ENCODE measurements around the gene PRPF4. TPM values are rescaled to one million over a fixed set of nuclear protein-coding genes. Genes with fewer than 3 reads are reported as not detected.

The PRPF4 gene
- total and polyA plus RNA-seq, 2 donors (not counting 3 experiments of a cell fraction or from before 2014, with no cell fraction given): 12.9 to 25.8 TPM

DNA sequence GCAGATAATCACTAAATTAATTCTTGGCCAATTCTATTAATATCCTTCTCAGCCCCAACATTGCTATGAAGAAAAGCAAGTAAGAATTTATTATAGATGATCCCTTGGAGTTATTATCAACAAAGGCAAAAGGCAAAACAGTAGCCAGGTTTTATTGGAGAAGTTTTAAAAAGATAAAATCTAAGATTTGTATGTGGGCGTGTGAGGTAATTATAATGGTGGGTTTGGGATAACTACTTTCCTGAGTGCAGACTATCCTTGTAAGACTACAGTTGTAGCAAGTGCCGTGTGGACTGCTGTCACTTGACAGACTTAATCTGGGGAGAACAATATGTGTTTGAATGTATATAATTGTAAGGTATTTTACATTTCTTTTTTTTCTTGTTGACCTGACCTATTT, 30.9 kb upstream of the PRPF4 start:
- H4K20me1 ChIP-seq (replicated peaks; ENCODE audit: control insufficient read depth, extremely low read depth, insufficient read depth, low read length): no peaks in the 10 kb centered on the region
- peaks cover 0 to 2% of the 10 kb centered on the region in 2 experiments for H3K36me3 ChIP-seq (ENCODE audit: control insufficient read depth in 2 of 2, extremely low read depth in 1 of 2, insufficient read depth in 2 of 2, low read length in 2 of 2)
- H3K79me2 ChIP-seq (ENCODE audit: control insufficient read depth, insufficient read depth, low read length): no peaks in the 10 kb centered on the region
- dilution Hi-C loops (cut with MboI; ENCODE audit: extremely low pct_ligation_motif_present, low sequenced_read_pairs) (no loop called here), intact Hi-C loops (cut with micrococcal nuclease) (no loop called here)
- no TSS peak for BruUV-seq (replicated peaks)
- no peaks in the 10 kb centered on the region for H3K9me1 ChIP-seq (replicated peaks; ENCODE audit: control insufficient read depth, extremely low read depth, insufficient read depth, low read length)
- no peak for FAIRE-seq
- H3K4me2 ChIP-seq (ENCODE audit: insufficient read depth, low read length): no peak overlapping the region
- H3K4me1 ChIP-seq (ENCODE audit: control insufficient read depth, extremely low read depth, insufficient read depth, low read length): no peaks in the 10 kb centered on the region
- DNase-seq (ENCODE audit: low read depth, low spot score): no peak
- POLR2A ChIA-PET: no interaction called here
- TF ChIP-seq MYC (IDR thresholded peaks at IDR 0.05; ENCODE audit: low read depth, low read length): no peak
- no peak for TF ChIP-seq POLR2A (IDR thresholded peaks at IDR 0.05; ENCODE audit: low read depth, low read length)
- TF ChIP-seq JUN (IDR thresholded peaks at IDR 0.05; ENCODE audit: borderline replicate concordance, insufficient read depth, insufficient read length, low read depth): no peak
- TF ChIP-seq EZH2 (IDR thresholded peaks at IDR 0.05; ENCODE audit: borderline replicate concordance, low read depth, low read length, severe bottlenecking): no peak
- TF ChIP-seq, protein P1, sequence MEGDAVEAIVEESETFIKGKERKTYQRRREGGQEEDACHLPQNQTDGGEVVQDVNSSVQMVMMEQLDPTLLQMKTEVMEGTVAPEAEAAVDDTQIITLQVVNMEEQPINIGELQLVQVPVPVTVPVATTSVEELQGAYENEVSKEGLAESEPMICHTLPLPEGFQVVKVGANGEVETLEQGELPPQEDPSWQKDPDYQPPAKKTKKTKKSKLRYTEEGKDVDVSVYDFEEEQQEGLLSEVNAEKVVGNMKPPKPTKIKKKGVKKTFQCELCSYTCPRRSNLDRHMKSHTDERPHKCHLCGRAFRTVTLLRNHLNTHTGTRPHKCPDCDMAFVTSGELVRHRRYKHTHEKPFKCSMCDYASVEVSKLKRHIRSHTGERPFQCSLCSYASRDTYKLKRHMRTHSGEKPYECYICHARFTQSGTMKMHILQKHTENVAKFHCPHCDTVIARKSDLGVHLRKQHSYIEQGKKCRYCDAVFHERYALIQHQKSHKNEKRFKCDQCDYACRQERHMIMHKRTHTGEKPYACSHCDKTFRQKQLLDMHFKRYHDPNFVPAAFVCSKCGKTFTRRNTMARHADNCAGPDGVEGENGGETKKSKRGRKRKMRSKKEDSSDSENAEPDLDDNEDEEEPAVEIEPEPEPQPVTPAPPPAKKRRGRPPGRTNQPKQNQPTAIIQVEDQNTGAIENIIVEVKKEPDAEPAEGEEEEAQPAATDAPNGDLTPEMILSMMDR (IDR thresholded peaks at IDR 0.05; ENCODE audit: extremely low read depth in 1 of 2, insufficient read depth in 1 of 2, low read depth in 1 of 2, low read length in 2 of 2): no peak
- no peak for TF ChIP-seq FOS (IDR thresholded peaks at IDR 0.05; ENCODE audit: borderline replicate concordance, insufficient read depth, low read length)
- TF ChIP-seq GATA2 (IDR thresholded peaks at IDR 0.05; ENCODE audit: insufficient read depth, insufficient read length, low read depth, low read length): no peak
- no peak for TF ChIP-seq POLR2AphosphoS5 (IDR thresholded peaks at IDR 0.05; ENCODE audit: insufficient read depth, low read depth, low read length)
- TF ChIP-seq, protein P2, sequence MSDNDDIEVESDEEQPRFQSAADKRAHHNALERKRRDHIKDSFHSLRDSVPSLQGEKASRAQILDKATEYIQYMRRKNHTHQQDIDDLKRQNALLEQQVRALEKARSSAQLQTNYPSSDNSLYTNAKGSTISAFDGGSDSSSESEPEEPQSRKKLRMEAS (IDR thresholded peaks at IDR 0.05; ENCODE audit: insufficient read depth, insufficient read length): no peak
- no peak overlapping the region for H3K27ac ChIP-seq (ENCODE audit: insufficient read depth, low read depth, low read length)
- H3K9ac ChIP-seq (replicated peaks; ENCODE audit: extremely low read depth, insufficient read depth, low read length): no peak overlapping the region
- CTCF ChIA-PET: interaction anchor here (0.8 kb wide), 1 partner anchor 90 kb away, joined by 3 read pairs; no protein-coding TSS in a partner anchor
- no peaks in the 10 kb centered on the region for H3K9me3 ChIP-seq (replicated peaks; ENCODE audit: control insufficient read depth, insufficient read depth, low read length)
- H3K4me3 ChIP-seq (replicated peaks in 1 of 3; ENCODE audit: insufficient read depth in 1 of 3, low read depth in 1 of 3, low read length in 3 of 3): no peak overlapping the region
- H3K27me3 ChIP-seq (ENCODE audit: control insufficient read depth in 2 of 2, insufficient read depth in 2 of 2, low read length in 2 of 2): no peaks in the 10 kb centered on the region
- H2AFZ ChIP-seq (ENCODE audit: low read depth, low read length): no peak overlapping the region

Data from endothelial cell of umbilical vein (primary cell).